HG02981 (cell line): Measurements from ENCODE around the gene DPF1.
"Not testable (repeated sequence)": the region's sequence is repeated elsewhere in the genome, so short reads cannot be mapped to it uniquely, and the experiment has no call there.

Source experiments
- ATAC-seq: cut with Tn5 transposase; IDR thresholded peaks from one replicate; pipeline ENCODE4 v1.9.1; 2021; ENCODE audit warnings: mild to moderate bottlenecking, moderate library complexity; ENCODE audit not compliant: unreplicated experiment

DPF1 gene

GRCh38 chr19:38250821-38251563 lies 27.0 kb upstream of the DPF1 start:
- no peak for ATAC-seq

- ATAC-seq: no peak
These were observed 26.4 kb upstream of the DPF1 start for GRCh38 chr19:38250428-38250820.

- no peak for ATAC-seq
These were observed 24.4 kb upstream of the DPF1 start for GRCh38 chr19:38248421-38248820.

GRCh38 chr19:38247734-38248268 lies 23.8 kb upstream of the DPF1 start:
- ATAC-seq: no peak

GRCh38 chr19:38247126-38247525 lies 23.1 kb upstream of the DPF1 start:
- no peak for ATAC-seq

GRCh38 chr19:38245826-38246498 lies 21.9 kb upstream of the DPF1 start:
- ATAC-seq: no peak

- ATAC-seq: no peak
These were observed 19.3 kb upstream of the DPF1 start for GRCh38 chr19:38243279-38243673.

GRCh38 chr19:38239816-38240215 lies 15.8 kb upstream of the DPF1 start:
- no peak for ATAC-seq

- ATAC-seq: no peak
These were observed 10.6 kb upstream of the DPF1 start for GRCh38 chr19:38234615-38235014.

- no peak for ATAC-seq
These were observed 9.8 kb upstream of the DPF1 start for GRCh38 chr19:38233740-38234251.

- ATAC-seq: no peak
These were observed 7.9 kb upstream of the DPF1 start for GRCh38 chr19:38231918-38232317.

- not testable (repeated sequence) for ATAC-seq
These were observed 6.6 kb upstream of the DPF1 start for GRCh38 chr19:38230506-38231133.

GRCh38 chr19:38229585-38230073 lies 5.6 kb upstream of the DPF1 start:
- peak; percentile 82 for ATAC-seq

- no peak for ATAC-seq
These were observed 4.7 kb upstream of the DPF1 start for GRCh38 chr19:38228491-38229439.

- ATAC-seq: no peak
These were observed 4.0 kb upstream of the DPF1 start for GRCh38 chr19:38228005-38228377.

- no peak for ATAC-seq
These were observed 3.4 kb upstream of the DPF1 start for GRCh38 chr19:38227287-38228004.

- ATAC-seq: not testable (repeated sequence)
These were observed 819 bp upstream of the DPF1 start for GRCh38 chr19:38224863-38225218.

GRCh38 chr19:38223617-38224013 lies 407 bp downstream of the DPF1 start:
- ATAC-seq: no peak

GRCh38 chr19:38223119-38223523 lies 901 bp downstream of the DPF1 start:
- no peak for ATAC-seq
